C4-2B (cell line): ENCODE measurements around the gene MDM4.

Experiments used
- ZFX ChIP-seq: fragments of 450-650 bp; IDR thresholded peaks from 2 replicates; pipeline ENCODE4 v1.6.1; 2017
- TF ChIP-seq, protein P1 (sequence below): fragments of 450-650 bp; conservative IDR thresholded peaks from 2 replicates; pipeline ENCODE4 v1.5.1; 2017; ENCODE audit warnings: mild to moderate bottlenecking

GRCh38 chr1:204589409-204590038, 73.3 kb downstream of the MDM4 start:
- TF ChIP-seq, protein P1, sequence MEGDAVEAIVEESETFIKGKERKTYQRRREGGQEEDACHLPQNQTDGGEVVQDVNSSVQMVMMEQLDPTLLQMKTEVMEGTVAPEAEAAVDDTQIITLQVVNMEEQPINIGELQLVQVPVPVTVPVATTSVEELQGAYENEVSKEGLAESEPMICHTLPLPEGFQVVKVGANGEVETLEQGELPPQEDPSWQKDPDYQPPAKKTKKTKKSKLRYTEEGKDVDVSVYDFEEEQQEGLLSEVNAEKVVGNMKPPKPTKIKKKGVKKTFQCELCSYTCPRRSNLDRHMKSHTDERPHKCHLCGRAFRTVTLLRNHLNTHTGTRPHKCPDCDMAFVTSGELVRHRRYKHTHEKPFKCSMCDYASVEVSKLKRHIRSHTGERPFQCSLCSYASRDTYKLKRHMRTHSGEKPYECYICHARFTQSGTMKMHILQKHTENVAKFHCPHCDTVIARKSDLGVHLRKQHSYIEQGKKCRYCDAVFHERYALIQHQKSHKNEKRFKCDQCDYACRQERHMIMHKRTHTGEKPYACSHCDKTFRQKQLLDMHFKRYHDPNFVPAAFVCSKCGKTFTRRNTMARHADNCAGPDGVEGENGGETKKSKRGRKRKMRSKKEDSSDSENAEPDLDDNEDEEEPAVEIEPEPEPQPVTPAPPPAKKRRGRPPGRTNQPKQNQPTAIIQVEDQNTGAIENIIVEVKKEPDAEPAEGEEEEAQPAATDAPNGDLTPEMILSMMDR = no peak
- no peak for TF ChIP-seq ZFX
